ENCODE results near the gene MEG3. TPM values are rescaled to one million over a fixed set of nuclear protein-coding genes. Genes with fewer than 3 reads are reported as not detected.

MEG3 gene
- total and polyA plus RNA-seq, 9 of the 15 experiments (the other 6 are each of a cell fraction or from before 2014, with no cell fraction given): 0.10 to 5.3 (median 1.0) TPM; not detected in 1

DNA sequence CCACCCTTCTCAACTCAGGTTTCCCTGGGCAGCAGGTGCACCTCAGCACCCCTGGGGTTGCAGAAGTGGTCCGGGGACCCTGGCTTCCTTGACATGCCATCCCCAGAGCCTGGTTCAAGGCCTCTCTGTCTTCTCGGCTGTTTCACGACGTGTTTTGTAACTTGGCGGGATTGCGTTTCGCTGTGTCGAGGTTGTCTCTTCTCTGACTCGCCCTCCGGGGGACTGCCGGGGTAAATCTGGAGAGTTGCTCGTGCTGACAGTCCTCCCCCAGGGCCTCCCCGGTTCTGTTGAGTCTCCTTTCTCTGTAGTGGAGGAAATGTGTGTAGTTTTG lies 25.6 kb downstream of the MEG3 start:
- Histone ChIP-seq H4K20me1 (replicated peaks; ENCODE audit: control insufficient read depth, insufficient read depth, low read length) (no peaks in the 10 kb centered on the region), H3K36me3 (ENCODE audit: control insufficient read depth, insufficient read depth, low read length) (no peaks in the 10 kb centered on the region), H3K4me1 (replicated peaks in 1 of 2; ENCODE audit: control insufficient read depth in 2 of 2, insufficient read depth in 2 of 2, low read length in 2 of 2) (peaks cover 2 to 14% of the 10 kb centered on the region in 2 experiments; a peak in 3 of 5 replicates), H3K9me3 (replicated peaks; ENCODE audit: control insufficient read depth, insufficient read depth, low read depth, low read length) (no peaks in the 10 kb centered on the region), H3K79me2 (ENCODE audit: control insufficient read depth, insufficient read depth, low read length) (no peaks in the 10 kb centered on the region), H3K4me2 (ENCODE audit: insufficient read depth, low read length) (no peak overlapping the region), H3K27ac (ENCODE audit: extremely low read depth, low read depth, low read length) (no peak overlapping the region), H3K27me3 (ENCODE audit: control insufficient read depth in 2 of 2, insufficient read depth in 2 of 2, low read length in 2 of 2) (no peaks in the 10 kb centered on the region), H3K9ac (ENCODE audit: insufficient read depth in 1 of 2, low read depth in 2 of 2, low read length in 2 of 2) (no peak overlapping the region), H3K4me3 (no peak overlapping the region), H3K9me1 (ENCODE audit: control insufficient read depth, insufficient read depth, low read length) (no peaks in the 10 kb centered on the region), H2AFZ (ENCODE audit: low read depth, low read length) (peak overlapping the region; percentile 63; the same call in 1 of the 2 replicates)
- ATAC-seq: no peak
- ChIA-PET POLR2A (interaction anchor here (1.3 kb wide), 1 partner anchor 14 kb away, joined by 4 read pairs; no protein-coding TSS in a partner anchor), CTCF (ENCODE audit: low intra/inter-chr PET ratio) (interaction anchor here (0.6 to 2.2 kb wide), 3 partner anchors 49 to 72 kb away, joined by 3 to 13 read pairs (median 3); no protein-coding TSS in a partner anchor)
- intact Hi-C loops (cut with micrococcal nuclease) (loop anchor here (1.0 kb wide), 2 partner anchors 49 to 188 kb away; no protein-coding TSS in a partner anchor), in situ Hi-C loops (cut with MboI) (no loop called here)
- no peak for FAIRE-seq
- WGBS (ENCODE audit: insufficient coverage, low coverage, missing lambda C conversion rate): 62% methylated on average over 8 of the region's 13 CpGs
- BruUV-seq (replicated peaks): no TSS peak
- TF ChIP-seq POLR3G (IDR thresholded peaks at IDR 0.05; ENCODE audit: extremely low read depth, insufficient read length, insufficient replicate concordance) (no peak), HDAC1 (IDR thresholded peaks at IDR 0.05) (no peak), RCOR1 (IDR thresholded peaks at IDR 0.05; ENCODE audit: borderline replicate concordance in 1 of 2, low read depth in 2 of 2, low read length in 2 of 2) (no peak), ZNF263 (CRISPR knock-in tag; IDR thresholded peaks at IDR 0.05; ENCODE audit: borderline replicate concordance) (peak; percentile 35; the same call in 1 of the 2 replicates), ZNF197 (CRISPR knock-in tag; IDR thresholded peaks at IDR 0.05; ENCODE audit: low read depth) (no peak), MYBL2 (IDR thresholded peaks at IDR 0.05; ENCODE audit: low read depth) (no peak), MYBL2 (CRISPR knock-in tag; IDR thresholded peaks at IDR 0.05; ENCODE audit: borderline replicate concordance) (no peak), PRPF4 (IDR thresholded peaks at IDR 0.05; ENCODE audit: insufficient read depth, low read depth, low read length, poor library complexity, severe bottlenecking) (no peak), POLR2AphosphoS5 (IDR thresholded peaks at IDR 0.05; ENCODE audit: control insufficient read depth, insufficient read depth, low read depth, low read length) (no peak)
- TF ChIP-seq, protein P1, sequence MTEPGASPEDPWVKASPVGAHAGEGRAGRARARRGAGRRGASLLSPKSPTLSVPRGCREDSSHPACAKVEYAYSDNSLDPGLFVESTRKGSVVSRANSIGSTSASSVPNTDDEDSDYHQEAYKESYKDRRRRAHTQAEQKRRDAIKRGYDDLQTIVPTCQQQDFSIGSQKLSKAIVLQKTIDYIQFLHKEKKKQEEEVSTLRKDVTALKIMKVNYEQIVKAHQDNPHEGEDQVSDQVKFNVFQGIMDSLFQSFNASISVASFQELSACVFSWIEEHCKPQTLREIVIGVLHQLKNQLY (CRISPR knock-in tag; conservative IDR thresholded peaks at IDR 0.05): no peak
- no peak for DNase-seq (ENCODE audit: extremely low read depth in 1 of 4, low spot score in 3 of 4)

Measured in K562 (cell line).